TTC549 (cell line): ENCODE measurements around the gene TLR2.

ENCODE experiments used
- FAIRE-seq: peaks from 2 replicates; lab custom pipeline; 2012; peaks lifted over from hg19 to GRCh38; lab: Jason Lieb, UNC

The TLR2 gene, protein sequence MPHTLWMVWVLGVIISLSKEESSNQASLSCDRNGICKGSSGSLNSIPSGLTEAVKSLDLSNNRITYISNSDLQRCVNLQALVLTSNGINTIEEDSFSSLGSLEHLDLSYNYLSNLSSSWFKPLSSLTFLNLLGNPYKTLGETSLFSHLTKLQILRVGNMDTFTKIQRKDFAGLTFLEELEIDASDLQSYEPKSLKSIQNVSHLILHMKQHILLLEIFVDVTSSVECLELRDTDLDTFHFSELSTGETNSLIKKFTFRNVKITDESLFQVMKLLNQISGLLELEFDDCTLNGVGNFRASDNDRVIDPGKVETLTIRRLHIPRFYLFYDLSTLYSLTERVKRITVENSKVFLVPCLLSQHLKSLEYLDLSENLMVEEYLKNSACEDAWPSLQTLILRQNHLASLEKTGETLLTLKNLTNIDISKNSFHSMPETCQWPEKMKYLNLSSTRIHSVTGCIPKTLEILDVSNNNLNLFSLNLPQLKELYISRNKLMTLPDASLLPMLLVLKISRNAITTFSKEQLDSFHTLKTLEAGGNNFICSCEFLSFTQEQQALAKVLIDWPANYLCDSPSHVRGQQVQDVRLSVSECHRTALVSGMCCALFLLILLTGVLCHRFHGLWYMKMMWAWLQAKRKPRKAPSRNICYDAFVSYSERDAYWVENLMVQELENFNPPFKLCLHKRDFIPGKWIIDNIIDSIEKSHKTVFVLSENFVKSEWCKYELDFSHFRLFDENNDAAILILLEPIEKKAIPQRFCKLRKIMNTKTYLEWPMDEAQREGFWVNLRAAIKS

DNA sequence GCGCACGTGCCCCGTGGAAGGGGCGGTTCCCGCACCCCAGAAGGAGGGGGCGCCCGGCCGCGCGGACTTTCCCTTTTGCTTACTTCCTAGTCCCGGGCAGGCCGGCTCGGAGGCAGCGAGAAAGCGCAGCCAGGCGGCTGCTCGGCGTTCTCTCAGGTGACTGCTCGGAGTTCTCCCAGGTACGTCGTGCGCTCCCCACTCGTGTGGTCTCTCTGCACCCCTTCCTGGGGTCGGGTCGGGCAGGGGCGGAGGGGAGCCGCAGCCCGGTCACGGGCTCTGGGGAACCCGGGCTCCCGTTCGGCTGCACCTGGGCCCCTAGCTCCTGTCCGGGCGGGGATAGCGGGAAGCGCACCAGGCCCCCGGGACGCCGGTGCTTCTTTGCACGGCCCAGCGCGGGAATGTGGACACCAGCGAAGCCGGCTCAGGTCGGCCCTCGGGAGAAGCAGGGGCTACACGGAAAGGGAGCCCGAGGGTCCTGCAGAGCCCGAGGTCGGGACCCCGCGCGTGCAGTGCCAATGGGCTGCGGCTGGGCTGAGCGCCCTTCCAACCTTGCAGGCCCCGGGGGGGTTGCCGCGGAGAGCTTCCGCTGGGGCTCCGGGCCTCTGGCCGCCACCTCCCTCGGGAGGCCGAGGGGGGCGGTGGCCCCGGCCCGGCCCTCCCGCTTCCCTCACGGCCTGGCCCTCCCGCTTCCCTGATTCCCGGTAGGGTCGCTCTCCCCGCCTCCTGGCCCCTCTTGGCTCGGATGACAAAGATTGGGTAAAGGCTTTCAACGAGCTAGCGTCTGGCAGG, at the start of gene TLR2:
TSS of gene TLR2 (plus strand) at position 99 of the 789 bp plus-strand sequence. CDS start 18,628 bp downstream, outside the sequence.
- no peak for FAIRE-seq

DNA sequence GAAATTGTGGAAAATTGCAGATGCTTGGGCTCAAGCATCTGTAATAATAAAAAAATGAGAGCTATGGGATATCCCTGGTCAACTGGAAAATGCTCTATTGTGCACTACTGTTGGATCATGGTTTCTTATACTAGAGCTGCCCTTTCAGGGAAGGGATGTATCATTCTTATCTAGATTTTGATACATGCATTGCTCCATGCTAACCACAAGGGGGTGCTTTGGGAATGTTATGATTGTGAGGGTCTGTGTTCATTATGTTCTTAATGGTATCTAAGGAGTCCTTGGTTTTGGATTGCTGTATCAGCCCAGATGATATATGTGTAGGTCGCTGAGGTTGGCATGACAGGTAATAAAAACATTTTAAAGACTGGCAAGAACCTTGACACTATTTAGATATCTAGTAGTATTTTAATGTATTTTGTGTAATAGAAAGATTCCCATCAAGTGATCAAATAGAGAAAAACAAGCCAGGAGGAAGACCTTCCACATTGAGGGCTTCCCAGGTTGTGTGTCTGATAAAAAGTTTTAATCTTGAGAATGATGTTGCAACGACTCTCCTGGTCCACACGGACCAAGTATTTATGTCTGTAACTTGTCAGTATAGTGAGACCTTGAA, 49.2 kb upstream of the TLR2 start:
- peak; percentile 25 for FAIRE-seq

DNA sequence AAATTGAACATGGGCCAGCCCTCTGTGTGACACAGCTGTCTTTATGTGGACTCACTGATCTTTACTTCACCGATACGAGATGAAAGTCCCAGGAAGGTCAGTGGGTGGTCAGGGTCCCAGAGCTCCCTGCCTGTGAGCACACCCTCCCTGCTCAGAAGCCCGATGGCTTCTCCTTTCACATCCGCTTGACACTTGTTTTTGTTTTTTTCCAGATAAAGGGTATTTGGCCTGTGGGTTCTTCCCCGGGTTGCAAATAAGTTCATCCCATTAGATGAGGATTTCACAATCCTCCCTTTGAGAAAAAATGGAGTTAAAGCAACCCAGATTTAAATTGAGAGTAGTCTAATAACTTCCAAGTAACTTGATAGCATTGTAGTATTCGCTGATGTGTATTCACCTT, 48.2 kb upstream of the TLR2 start:
- FAIRE-seq = no peak

DNA sequence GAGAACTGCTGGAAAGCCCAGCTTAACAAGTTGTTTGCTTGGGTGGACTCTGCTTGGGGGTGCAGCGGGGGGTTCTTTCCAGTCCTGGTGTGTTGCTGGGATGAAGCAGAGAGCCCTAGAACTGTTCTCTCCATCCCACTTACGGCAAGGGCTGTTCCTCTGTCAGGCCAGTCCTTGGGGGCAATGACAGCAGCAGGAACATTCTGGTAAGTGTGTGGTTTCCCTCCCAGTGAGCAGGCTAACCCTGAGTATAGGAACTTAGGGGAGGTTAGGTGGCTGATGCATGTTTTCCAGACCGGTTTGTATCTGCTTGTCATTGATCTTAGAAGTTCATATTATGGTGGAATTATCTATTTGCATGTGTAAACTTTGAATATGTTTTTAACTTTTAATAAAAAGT, 46.9 kb upstream of the TLR2 start:
- FAIRE-seq = no peak

DNA sequence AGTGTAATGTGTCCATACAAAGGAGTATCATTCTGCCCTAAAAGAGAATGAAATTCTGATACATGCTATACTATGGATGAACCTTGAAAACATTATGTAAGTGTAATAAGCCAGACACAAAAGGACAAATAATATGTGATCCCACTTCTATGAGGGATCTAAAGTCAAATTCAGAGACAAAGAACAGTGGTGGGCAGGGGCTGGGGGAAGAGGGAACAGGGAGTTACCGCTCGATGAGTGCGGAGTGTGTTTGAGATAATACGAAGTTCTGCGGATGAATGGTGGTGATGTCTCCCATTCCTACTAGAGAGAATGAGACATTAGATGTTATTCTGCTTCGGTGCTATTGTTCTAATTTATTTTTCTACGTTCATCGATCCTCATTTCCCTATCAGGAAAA, 46.1 kb upstream of the TLR2 start:
- no peak for FAIRE-seq

DNA sequence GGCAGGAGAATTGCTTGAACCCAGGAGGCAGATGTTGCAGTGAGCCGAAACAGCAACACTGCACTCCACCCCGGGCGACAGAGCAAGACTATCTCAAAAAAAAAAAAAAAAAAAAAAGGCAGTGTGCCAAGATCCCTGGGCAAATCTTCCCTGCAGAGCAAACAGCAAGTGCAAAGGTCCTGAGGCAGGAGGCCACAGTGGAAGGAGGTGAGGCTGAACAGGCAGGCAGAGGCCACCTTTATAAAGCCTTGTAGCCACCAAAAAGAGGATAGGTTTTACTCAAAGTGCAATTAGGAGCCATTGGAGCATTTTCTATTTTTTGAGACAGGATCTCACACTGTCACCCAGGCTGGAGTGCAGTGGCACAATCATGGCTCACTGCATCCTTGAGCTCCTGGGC, 45.1 kb upstream of the TLR2 start:
- FAIRE-seq = no peak

DNA sequence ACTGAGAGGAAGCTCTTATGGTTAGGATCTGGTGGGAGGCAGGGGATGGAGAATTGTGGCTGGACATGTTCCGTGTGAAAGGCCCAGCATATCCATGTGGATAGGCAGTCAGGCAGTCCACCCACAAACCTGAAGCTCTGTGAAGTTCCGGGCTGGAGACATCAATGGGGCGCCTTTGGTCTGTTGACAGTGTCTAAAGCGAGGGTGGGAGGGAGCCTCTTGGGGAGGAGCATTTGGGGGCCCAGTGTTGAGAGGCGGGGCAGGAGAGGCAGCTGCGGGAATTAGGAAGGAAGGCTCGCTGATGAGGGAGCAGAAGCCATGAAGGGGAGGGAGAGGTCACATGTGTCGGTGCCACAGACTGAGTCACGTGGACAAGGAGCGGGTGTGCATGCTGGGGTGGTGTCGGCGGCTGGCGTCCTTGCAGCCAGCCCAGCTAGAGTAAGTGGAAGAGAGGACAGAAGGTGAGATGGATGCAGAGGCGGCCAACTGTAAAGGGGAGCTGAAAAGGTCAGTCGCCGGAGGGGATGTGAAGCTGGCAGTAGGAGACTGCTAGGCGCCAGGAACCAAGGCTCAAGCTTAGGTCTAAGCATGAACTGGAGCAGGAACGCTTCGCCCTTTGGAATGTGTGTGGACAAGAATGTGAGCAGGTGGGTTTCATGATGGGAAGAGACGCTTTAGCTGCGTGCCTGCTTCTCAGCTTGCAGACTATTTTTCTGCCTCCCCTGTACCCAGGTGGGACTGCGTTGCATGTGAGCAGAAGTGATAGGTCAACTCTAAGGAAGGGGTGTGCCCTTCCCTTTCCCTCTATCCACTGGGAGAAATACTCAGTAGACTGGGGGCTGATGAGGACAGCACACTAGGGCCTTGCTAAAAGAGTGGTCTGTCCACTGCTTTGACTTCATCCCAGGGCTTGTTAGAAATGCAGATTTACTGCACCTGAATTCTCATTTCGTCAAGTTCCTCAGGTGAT, 44.0 kb upstream of the TLR2 start:
- FAIRE-seq = no peak

DNA sequence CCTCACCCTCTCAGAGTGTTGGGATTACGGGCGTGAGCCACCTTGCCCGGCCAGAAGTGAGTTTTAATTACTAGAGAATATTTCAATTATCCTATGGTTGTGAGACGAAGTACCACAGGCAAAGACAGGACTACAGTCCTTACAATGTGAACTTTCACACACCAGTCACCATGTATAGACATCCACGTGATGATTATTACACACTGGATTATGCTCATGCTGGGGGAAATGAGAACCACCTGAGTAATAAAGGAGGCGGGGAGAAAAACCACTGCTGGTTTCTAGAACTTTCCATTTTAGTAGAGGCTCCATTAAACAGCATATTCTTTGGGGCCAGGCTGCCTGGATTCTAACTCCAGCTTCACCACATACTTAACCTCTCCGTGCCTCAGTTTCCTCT, 42.5 kb upstream of the TLR2 start:
- FAIRE-seq = no peak

DNA sequence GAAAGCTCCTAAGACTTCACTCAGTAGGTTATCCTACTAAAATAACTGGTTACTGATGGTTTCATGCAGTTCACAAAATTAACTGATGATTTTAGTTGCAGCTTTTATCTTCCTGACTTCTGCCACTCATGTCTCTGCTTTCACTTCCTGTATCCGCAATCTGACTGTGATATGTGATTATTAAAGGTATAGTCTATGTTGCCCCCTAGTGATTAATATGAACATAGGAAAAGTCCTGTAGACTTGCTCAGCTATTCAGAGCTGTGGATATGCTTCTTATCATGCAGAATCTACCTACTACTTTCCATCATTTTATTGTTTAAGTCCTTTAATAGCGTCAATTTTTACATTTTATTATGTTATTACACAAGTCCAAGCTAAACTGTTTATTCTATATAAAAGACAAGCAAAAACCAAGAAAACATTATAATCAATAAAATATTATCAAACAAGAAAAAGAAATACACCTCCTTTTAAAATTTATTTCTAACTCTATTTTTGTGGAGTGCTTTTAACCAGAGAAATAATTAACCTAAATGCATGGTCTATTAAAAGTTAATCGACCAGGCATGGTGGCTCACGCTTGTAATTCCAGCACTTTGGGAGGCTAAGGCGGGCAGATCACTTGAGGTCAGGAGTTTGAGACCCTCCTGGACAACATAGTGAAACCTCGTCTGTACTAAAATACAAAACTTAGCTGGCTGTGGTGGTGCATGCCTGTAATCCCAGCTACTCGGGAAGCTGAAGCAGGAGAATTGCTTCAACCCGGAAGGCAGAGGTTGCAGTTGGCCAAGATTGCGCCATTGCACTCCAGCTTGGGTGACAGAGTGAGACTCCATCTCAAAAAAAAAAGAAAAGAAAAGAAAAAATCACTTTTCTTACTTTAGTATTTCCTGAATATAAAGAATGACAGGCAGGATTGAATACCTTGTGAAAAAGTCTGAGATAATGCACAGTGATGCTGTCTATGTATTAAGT, 40.4 kb upstream of the TLR2 start:
- FAIRE-seq = peak; percentile 71

DNA sequence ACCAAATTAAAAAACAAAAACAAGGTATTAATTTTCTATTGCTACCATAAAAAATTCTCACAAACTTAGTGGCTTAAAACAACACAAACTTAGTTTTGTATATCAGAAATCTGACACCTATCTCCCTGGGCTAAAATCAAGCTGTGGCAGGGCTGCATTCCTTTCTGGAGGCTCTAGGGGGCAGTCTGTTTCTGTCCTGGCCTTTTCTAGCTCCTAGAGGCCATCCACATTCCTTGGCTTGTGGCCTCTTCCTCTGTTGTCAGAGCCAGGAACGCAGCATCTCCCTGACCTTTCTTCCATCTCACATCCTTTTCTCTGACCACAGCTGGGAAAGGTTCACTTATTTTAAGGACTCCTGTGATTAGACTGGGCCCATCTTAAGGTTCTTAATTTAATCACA, 38.9 kb upstream of the TLR2 start:
- FAIRE-seq = no peak

DNA sequence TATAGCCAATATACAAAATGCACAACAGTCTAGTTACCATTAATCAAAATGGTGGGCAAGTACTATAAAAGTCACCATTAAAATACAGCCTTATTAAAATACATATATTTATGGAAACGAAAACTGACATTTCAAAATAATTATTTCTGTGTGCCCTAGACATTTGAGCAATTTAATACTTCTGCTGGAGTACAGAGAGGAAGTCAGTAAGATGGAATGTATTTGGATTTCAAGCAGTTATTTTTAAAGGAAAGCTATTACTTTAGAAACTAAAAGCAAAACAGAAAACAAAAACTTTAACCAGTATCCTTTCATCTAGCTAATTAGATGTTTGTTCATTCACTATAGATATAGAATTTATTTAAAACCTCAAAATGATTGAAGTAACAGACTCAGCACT, 37.8 kb upstream of the TLR2 start:
- FAIRE-seq = no peak

DNA sequence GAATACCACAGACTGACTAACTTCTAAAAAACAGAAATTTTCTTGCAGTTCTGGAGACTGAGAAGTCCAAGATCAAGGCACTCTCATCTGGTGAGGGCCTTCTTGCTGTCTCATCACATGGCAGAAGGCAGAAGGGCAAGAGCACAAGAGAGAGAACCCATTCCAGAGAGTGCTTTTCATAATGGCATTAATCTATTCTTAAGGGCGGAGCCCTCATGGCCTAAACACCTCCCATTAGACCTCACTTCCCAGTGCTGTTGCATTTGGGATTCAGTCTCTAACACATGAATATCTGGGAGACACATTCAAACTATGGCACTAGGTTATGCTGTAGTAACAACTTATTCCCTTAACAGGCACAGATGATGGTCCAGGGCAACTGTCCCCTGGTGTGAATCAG, 37.1 kb upstream of the TLR2 start:
- no peak for FAIRE-seq

DNA sequence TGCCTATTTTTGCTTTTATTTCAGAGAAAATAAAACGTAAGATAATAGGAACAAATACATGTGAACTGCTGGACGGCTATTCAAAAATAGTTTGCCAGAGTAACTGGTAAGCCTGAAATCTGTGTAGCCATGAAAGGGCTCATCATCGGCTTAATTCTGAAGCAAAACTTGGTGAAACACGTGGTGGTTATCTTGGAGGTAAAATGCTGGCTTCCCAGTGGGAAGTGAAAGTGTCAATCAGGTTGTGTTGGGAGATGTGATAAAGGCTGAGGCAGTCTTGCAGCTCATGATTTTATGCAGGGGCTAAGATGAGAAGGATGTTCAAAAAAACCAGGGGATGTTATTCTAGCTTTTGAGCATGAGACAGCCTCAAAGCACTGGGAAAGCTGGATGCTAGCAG, 36.1 kb upstream of the TLR2 start:
- no peak for FAIRE-seq

DNA sequence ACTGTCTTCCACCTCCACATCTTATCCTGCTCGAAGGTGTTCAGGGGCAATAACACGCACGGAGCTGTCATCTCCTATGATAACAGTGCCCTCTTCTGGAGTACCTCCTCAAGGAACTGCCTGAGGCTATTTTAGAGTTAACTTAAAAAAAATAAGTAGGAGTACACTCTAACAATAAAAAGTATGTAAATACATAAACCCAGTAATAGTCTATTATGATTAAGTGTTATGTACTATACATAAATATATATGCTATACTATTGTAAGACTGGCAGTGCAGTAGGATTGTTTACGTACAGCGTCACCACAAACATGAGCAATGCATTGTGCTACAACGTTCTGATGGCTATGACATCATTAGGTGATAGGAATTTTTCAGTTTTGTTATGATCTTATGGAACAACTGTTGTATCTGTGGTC, 34.5 kb upstream of the TLR2 start:
- no peak for FAIRE-seq

DNA sequence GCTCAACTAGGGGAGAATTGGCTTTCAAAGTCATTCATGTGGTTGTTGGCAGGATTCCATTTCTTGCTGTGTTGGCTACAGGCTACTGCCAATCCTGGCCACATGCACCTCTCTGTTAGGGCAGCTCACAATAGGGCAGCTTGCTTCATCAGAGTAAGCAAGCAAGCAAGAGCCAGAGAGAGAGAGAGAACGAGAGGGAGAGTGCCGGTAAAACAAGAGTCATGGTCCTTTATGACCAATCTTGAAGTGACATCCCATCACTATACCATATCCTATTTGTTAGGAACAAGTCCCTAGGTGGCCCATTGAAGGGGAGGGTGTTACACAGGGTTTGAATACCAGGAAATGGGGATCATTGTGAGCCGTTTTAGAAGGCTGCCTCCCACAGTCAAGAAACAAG, 33.0 kb upstream of the TLR2 start:
- no peak for FAIRE-seq

DNA sequence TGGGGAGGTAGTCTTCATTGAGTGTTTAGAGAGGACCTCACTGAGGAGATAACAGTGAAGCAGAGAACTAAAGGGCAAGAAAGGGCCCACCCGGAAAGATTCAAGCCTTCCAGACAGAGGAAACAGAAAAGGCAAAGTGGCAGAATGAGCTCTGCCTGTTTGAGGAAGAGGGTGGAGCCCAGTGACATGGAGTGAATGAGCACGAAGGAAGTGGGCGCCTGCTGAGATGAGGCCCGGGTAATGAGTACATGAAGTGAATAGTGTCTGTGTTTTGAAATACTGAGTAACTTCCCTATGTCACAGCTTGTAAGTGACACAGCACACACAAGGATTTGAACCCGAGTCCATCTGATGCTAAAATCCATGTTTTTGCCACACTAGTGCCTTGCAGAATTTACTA, 32.5 kb upstream of the TLR2 start:
- FAIRE-seq = no peak

DNA sequence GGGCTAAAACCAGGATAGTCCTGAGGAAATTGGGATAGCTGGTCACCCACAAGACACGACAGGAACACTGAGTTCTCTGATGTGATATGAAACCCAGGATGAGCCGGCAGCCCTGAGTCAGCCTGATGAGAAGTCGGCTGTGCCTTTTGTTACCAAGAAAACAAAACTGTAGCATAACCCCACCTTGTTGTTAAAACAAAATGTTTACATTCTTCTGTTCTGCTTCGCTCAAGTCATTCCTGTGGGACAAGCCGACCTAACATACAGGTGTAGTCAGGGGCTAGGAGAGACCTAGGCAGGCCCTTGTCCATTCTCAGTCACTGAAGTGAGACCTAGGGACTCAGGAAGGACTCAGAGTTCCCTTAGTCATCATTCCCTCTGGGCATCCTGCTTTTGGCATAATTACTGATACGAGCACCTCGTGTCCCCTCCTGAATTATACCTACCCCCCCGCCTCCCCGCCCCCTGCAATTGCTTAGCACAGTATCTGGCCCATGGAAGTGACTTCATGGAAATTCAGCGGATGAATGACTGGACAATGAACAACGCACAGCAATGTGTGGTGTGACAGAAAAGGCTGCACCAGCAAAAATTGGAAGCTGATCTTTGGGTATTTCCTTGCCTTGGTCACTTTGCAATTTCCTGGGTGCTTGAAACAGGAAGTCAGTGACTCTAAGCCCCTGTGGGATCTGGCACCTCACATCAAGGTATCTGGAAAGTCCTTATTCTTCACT, 31.9 kb upstream of the TLR2 start:
- no peak for FAIRE-seq

DNA sequence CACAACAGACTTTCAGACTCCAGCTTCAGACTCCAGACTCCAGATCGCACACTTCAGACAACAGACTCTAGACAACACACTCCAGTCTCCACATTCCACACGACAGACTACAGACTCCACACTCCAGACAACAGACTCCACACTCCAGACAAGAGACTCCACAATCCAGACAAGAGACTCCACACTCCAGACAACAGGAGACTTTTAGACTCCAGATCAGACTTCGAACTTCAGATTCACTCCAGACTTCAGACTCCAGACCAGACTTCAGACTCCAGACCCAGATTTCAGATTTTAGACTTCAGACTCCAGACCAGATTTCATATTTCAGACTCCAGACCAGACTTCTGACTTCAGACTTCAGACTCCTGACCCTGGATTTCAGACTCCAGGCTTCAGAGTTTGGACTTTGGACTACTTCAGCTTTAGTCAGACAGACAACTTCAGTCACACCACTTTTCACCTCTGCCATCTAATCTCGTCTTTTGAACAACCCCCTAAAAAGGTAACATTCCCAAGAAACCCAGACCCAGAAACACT, 29.0 kb upstream of the TLR2 start:
- FAIRE-seq = no peak

DNA sequence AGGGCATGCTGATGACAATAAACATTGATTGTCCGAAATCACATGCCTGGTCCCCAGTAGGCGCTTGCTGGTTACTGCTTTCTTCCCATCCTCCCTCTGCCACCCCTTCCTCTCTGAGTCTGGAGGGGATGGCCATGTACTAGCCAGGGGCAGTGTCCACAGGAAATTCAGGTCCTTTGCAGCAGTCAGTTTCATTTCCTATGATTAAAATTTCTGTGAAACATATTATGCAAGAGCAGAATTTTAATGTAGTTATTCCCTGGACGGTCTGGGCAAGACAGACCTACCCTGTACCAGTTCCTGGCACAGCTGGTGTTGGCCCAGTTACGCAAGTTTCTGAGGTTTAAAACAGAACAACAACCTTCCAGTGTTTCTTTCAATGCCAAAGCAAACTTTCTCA, 28.2 kb upstream of the TLR2 start:
- no peak for FAIRE-seq
